Large intestine (tissue), 3 donors: ENCODE results near the gene AFF3. TPM values are rescaled to one million over a fixed set of nuclear protein-coding genes. Genes with fewer than 3 reads are reported as not detected.

ENCODE experiments used
- DNase-seq, 2 donors: peaks; one replicate each; pipeline versions ENCODE4 v3.0.0 to v3.0.0-alpha.2; 2013
- H3K27ac ChIP-seq: one replicate; pipeline ENCODE4 v1.5.1; 2013; ENCODE audit warnings: low read length
- H3K27me3 ChIP-seq: 2 replicates; pipeline ENCODE4 v1.6.1; 2013; ENCODE audit warnings: low read length; ENCODE audit not compliant: control insufficient read depth, insufficient read depth
- H3K36me3 ChIP-seq: 2 replicates; pipeline ENCODE4 v1.6.1; 2013; ENCODE audit warnings: low read length; ENCODE audit not compliant: control insufficient read depth, insufficient read depth
- H3K4me1 ChIP-seq: one replicate; pipeline ENCODE4 v1.6.1; 2013; ENCODE audit warnings: low read length; ENCODE audit not compliant: control insufficient read depth, insufficient read depth
- H3K4me3 ChIP-seq: one replicate; pipeline ENCODE4 v1.5.1; 2013; ENCODE audit warnings: low read length
- H3K9me3 ChIP-seq: one replicate; pipeline ENCODE4 v1.6.1; 2013; ENCODE audit warnings: mild to moderate bottlenecking, low read depth, low read length, moderate library complexity; ENCODE audit not compliant: control insufficient read depth
- WGBS: methylation state at CpG from one replicate; pipeline ENCODE4 v1.1.5; 2013; ENCODE audit warnings: low lambda C conversion rate; ENCODE audit not compliant: insufficient coverage; 5-methylcytosine and 5-hydroxymethylcytosine counted together
- polyA plus RNA-seq: library from polyadenylated mRNA; unstranded; fragments of 120-200 nt; gene quantifications from one replicate; pipeline ENCODE4 v1.2.1, GENCODE V29; 2013

Gene AFF3
- polyA plus RNA-seq, 1 donor = 4.8 TPM

DNA sequence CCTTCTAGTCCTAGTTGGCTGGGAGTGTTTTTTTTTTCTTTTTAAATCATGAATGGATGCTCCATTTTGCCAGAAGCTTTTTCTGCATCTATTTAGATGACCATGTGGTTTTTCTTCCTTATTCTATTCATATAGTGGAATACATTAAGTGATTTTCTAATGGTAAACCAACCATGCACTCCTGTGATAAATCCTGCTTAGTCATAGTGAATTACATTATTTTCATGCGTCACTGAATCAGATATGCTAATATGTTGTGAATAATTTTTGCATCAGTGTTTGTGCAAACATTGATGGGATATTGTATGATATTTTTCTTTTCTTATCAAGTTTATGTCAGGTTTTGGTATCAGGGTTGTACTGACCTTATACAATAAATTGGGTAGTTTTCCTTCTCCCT, 423.3 kb downstream of the AFF3 start:
- no peaks in the 10 kb centered on the region for H3K4me1 ChIP-seq
- H3K27ac ChIP-seq = no peak overlapping the region
- peaks cover 2% of the 10 kb centered on the region for H3K9me3 ChIP-seq
- H3K4me3 ChIP-seq = no peak overlapping the region
- no peak for DNase-seq
- no CpG with 5 or more reads among the region's 1 CpG for WGBS
- H3K36me3 ChIP-seq = no peaks in the 10 kb centered on the region
- H3K27me3 ChIP-seq = no peaks in the 10 kb centered on the region

DNA sequence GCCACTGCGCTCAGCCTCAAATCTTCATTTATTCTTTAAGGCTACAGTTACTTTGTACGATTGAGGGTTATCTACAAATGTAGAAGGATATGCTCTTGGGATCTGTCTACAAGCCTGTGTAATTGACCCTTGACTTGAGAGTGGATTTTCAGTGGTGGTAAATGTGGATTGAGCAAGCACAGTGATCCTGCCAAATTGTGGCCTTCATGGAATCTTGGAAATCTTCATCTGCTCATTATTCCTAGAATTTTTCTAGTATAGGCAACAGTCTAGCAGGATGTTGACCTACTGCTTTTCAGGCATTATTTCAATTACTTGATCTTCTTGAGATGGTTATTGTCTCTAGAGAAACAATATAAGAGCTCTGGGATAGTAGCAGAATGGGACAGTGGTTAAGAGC, 426.4 kb downstream of the AFF3 start:
- no peak for DNase-seq
- H3K4me1 ChIP-seq = no peaks in the 10 kb centered on the region
- H3K36me3 ChIP-seq = no peaks in the 10 kb centered on the region
- no CpG with 5 or more reads among the region's 2 CpGs for WGBS
- no peak overlapping the region for H3K27ac ChIP-seq
- H3K4me3 ChIP-seq = no peak overlapping the region
- no peaks in the 10 kb centered on the region for H3K9me3 ChIP-seq
- H3K27me3 ChIP-seq = no peaks in the 10 kb centered on the region

DNA sequence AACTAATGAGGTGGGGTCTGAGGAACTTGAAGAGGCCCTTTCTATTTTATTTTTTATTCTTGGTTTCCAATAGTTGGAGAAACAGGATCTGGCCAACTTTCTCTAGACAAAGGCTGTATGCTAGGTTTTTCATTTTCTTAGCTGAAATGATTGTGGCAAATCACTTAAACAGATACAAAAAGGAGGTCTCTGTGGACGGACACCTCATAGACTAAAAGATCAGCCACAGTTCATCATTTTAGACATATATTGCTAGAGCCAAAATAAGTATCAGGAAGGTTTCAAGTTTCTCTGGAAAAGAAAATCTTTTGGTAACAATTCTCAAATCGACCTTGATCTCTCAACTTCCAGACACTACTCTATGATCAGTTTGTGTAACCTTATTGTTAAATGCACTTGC, 428.0 kb downstream of the AFF3 start:
- no peak overlapping the region for H3K4me3 ChIP-seq
- no peak overlapping the region for H3K27ac ChIP-seq
- 68% methylated on average over 2 of the region's 2 CpGs for WGBS
- no peaks in the 10 kb centered on the region for H3K9me3 ChIP-seq
- no peak for DNase-seq
- no peaks in the 10 kb centered on the region for H3K27me3 ChIP-seq
- no peaks in the 10 kb centered on the region for H3K36me3 ChIP-seq
- no peaks in the 10 kb centered on the region for H3K4me1 ChIP-seq

GRCh38 chr2:99711144-99711543, 431.2 kb downstream of the AFF3 start:
- no CpG with 5 or more reads among the region's 9 CpGs for WGBS
- Histone ChIP-seq H3K27me3 (peaks cover 3% of the 10 kb centered on the region), H3K36me3 (no peaks in the 10 kb centered on the region), H3K4me1 (no peaks in the 10 kb centered on the region), H3K4me3 (no peak overlapping the region), H3K9me3 (no peaks in the 10 kb centered on the region), H3K27ac (no peak overlapping the region)
- no peak for DNase-seq

GRCh38 chr2:99710721-99711120, 431.7 kb downstream of the AFF3 start:
- Histone ChIP-seq H3K4me3 (no peak overlapping the region), H3K27me3 (peaks cover 3% of the 10 kb centered on the region), H3K9me3 (no peaks in the 10 kb centered on the region), H3K27ac (no peak overlapping the region), H3K4me1 (no peaks in the 10 kb centered on the region), H3K36me3 (no peaks in the 10 kb centered on the region)
- DNase-seq = no peak
- no CpG with 5 or more reads among the region's 6 CpGs for WGBS

DNA sequence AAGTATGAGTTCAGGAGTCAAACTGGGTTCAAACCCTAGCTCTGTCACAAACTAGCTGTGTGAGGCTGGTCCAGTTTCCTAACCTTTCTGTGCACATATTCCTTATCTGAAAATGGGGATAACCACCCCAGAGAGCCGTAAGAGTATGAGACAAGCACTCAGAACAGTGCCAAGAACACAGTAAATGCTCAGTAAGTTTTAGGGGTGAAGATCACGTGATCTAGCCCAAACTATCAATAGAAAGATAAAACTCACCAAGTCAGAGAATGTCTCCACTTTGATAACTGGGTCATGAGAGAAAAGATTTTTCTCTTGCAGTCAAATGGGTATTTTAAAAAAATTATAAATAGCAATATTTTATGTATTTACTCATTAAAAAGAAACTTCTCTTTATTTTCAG, 433.2 kb downstream of the AFF3 start:
- Histone ChIP-seq H3K4me3 (no peak overlapping the region), H3K36me3 (no peaks in the 10 kb centered on the region), H3K9me3 (no peaks in the 10 kb centered on the region), H3K27me3 (peaks cover 3% of the 10 kb centered on the region), H3K27ac (no peak overlapping the region), H3K4me1 (no peaks in the 10 kb centered on the region)
- WGBS = no CpG with 5 or more reads among the region's 2 CpGs
- DNase-seq = no peak

- peaks cover 3% of the 10 kb centered on the region for H3K27me3 ChIP-seq
- WGBS = no CpG with 5 or more reads among the region's 3 CpGs
- no peak overlapping the region for H3K4me3 ChIP-seq
- no peaks in the 10 kb centered on the region for H3K36me3 ChIP-seq
- no peaks in the 10 kb centered on the region for H3K9me3 ChIP-seq
- no peak overlapping the region for H3K27ac ChIP-seq
- no peak for DNase-seq
- H3K4me1 ChIP-seq = no peaks in the 10 kb centered on the region
Observed at GRCh38 chr2:99708231-99708630, 434.2 kb downstream of the AFF3 start.

DNA sequence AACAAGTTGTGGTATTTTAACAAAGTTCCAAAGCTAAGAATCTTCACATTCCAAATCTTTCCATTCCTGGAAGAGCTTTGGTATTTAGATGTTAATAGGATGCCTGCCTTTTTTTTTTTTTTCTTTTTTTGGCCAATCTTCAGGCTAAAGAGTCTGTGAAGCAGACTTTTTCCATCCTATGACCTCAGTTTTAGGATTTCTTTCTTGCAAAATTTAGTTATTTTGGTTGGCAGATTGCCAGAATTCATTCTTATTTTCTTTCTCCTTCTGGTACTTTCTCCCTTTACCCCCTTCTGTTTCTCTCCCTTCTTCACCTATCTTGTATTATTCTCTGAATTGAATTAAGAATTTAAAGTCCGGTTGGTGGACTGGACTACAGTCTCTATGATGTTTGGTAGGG, 434.8 kb downstream of the AFF3 start:
- H3K9me3 ChIP-seq = no peaks in the 10 kb centered on the region
- DNase-seq = no peak
- no peak overlapping the region for H3K4me3 ChIP-seq
- H3K27me3 ChIP-seq = peaks cover 3% of the 10 kb centered on the region
- WGBS = no CpG with 5 or more reads among the region's 1 CpG
- no peak overlapping the region for H3K27ac ChIP-seq
- no peaks in the 10 kb centered on the region for H3K4me1 ChIP-seq
- H3K36me3 ChIP-seq = no peaks in the 10 kb centered on the region

- Histone ChIP-seq H3K4me3 (no peak overlapping the region), H3K27ac (no peak overlapping the region), H3K4me1 (no peaks in the 10 kb centered on the region), H3K27me3 (peaks cover 3% of the 10 kb centered on the region), H3K9me3 (no peaks in the 10 kb centered on the region), H3K36me3 (no peaks in the 10 kb centered on the region)
- no peak for DNase-seq
- no CpG with 5 or more reads among the region's 4 CpGs for WGBS
Observed at GRCh38 chr2:99706735-99707134, 435.7 kb downstream of the AFF3 start.

- Histone ChIP-seq H3K27ac (no peak overlapping the region), H3K36me3 (no peaks in the 10 kb centered on the region), H3K27me3 (no peaks in the 10 kb centered on the region), H3K9me3 (no peaks in the 10 kb centered on the region), H3K4me1 (no peaks in the 10 kb centered on the region), H3K4me3 (no peak overlapping the region)
- DNase-seq = no peak
- WGBS = no CpG with 5 or more reads among the region's 7 CpGs
Observed at GRCh38 chr2:99701503-99701902, 440.9 kb downstream of the AFF3 start.

- no peaks in the 10 kb centered on the region for H3K9me3 ChIP-seq
- DNase-seq = no peak
- no CpG with 5 or more reads among the region's 14 CpGs for WGBS
- no peak overlapping the region for H3K27ac ChIP-seq
- no peak overlapping the region for H3K4me3 ChIP-seq
- H3K27me3 ChIP-seq = no peaks in the 10 kb centered on the region
- H3K36me3 ChIP-seq = no peaks in the 10 kb centered on the region
- no peaks in the 10 kb centered on the region for H3K4me1 ChIP-seq
Observed at GRCh38 chr2:99700482-99701398, 441.6 kb downstream of the AFF3 start.
